Measurements from ENCODE around the gene AP3M1. TPM values are rescaled to one million over a fixed set of nuclear protein-coding genes. Genes with fewer than 3 reads are reported as not detected.

Gene AP3M1
- polyA plus RNA-seq, 1 experiment: 31.7 TPM

- POLR2A ChIA-PET: interaction anchor here (0.6 kb wide), 1 partner anchor 19 kb away, joined by 3 read pairs; no protein-coding TSS in a partner anchor
These were observed 56.4 kb downstream of the AP3M1 start for GRCh38 chr10:74094231-74094630.

GRCh38 chr10:74093530-74094164, 57.0 kb downstream of the AP3M1 start:
- CTCF ChIA-PET: interaction anchor here (0.6 to 1.8 kb wide), 3 partner anchors 13 to 401 kb away, joined by 3 to 10 read pairs (median 3); no protein-coding TSS in a partner anchor
- no peak for TF ChIP-seq CTCF (IDR thresholded peaks at IDR 0.05; ENCODE audit: insufficient read depth, low read depth, low read length)

More at GRCh38 chr10:74094231-74094630, 56.4 kb downstream of the AP3M1 start:
- TF ChIP-seq CTCF (IDR thresholded peaks at IDR 0.05; ENCODE audit: insufficient read depth, low read depth, low read length): no peak
- H3K36me3 ChIP-seq (ENCODE audit: control insufficient read depth, insufficient read depth, low read length): peaks cover 36% of the 10 kb centered on the region
- CTCF ChIA-PET: interaction anchor here (1.4 to 1.8 kb wide), 2 partner anchors 13 to 17 kb away, joined by 3 to 10 read pairs; no protein-coding TSS in a partner anchor
- DNase-seq (ENCODE audit: low read depth): no peak
- H3K4me3 ChIP-seq (ENCODE audit: low read depth, low read length): no peak overlapping the region
- H3K27me3 ChIP-seq (ENCODE audit: control insufficient read depth, insufficient read depth, low read length): no peaks in the 10 kb centered on the region

GRCh38 chr10:74092372-74092771, 58.3 kb downstream of the AP3M1 start:
- DNase-seq (ENCODE audit: low read depth): no peak
- POLR2A ChIA-PET: interaction anchor here (1.0 kb wide), 1 partner anchor 8 kb away, joined by 13 read pairs; no protein-coding TSS in a partner anchor
- CTCF ChIA-PET: interaction anchor here (1.1 kb wide), 1 partner anchor 121 kb away, joined by 3 read pairs; no protein-coding TSS in a partner anchor

More at GRCh38 chr10:74093530-74094164, 57.0 kb downstream of the AP3M1 start:
- no peaks in the 10 kb centered on the region for H3K27me3 ChIP-seq (ENCODE audit: control insufficient read depth, insufficient read depth, low read length)
- H3K36me3 ChIP-seq (ENCODE audit: control insufficient read depth, insufficient read depth, low read length): peaks cover 35% of the 10 kb centered on the region
- DNase-seq (ENCODE audit: low read depth): no peak
- POLR2A ChIA-PET: interaction anchor here (0.6 kb wide), 1 partner anchor 9 kb away, joined by 5 read pairs; no protein-coding TSS in a partner anchor
- no peak overlapping the region for H3K4me3 ChIP-seq (ENCODE audit: low read depth, low read length)

GRCh38 chr10:74088722-74089121, 61.9 kb downstream of the AP3M1 start:
- no peak for DNase-seq (ENCODE audit: low read depth)
- H3K36me3 ChIP-seq (ENCODE audit: control insufficient read depth, insufficient read depth, low read length): peaks cover 17% of the 10 kb centered on the region
- no peak for TF ChIP-seq CTCF (IDR thresholded peaks at IDR 0.05; ENCODE audit: insufficient read depth, low read depth, low read length)
- H3K4me3 ChIP-seq (ENCODE audit: low read depth, low read length): no peak overlapping the region
- POLR2A ChIA-PET: no interaction called here
- CTCF ChIA-PET: interaction anchor here (1.1 to 1.4 kb wide), 3 partner anchors 8 to 19 kb away, joined by 3 to 5 read pairs (median 3); no protein-coding TSS in a partner anchor
- no peaks in the 10 kb centered on the region for H3K27me3 ChIP-seq (ENCODE audit: control insufficient read depth, insufficient read depth, low read length)

More at GRCh38 chr10:74092372-74092771, 58.3 kb downstream of the AP3M1 start:
- no peak overlapping the region for H3K4me3 ChIP-seq (ENCODE audit: low read depth, low read length)
- H3K36me3 ChIP-seq (ENCODE audit: control insufficient read depth, insufficient read depth, low read length): peaks cover 25% of the 10 kb centered on the region
- no peaks in the 10 kb centered on the region for H3K27me3 ChIP-seq (ENCODE audit: control insufficient read depth, insufficient read depth, low read length)
- TF ChIP-seq CTCF (IDR thresholded peaks at IDR 0.05; ENCODE audit: insufficient read depth, low read depth, low read length): no peak

GRCh38 chr10:74086317-74086716, 64.3 kb downstream of the AP3M1 start:
- no peak for DNase-seq (ENCODE audit: low read depth)
- TF ChIP-seq CTCF (IDR thresholded peaks at IDR 0.05; ENCODE audit: insufficient read depth, low read depth, low read length): no peak
- H3K36me3 ChIP-seq (ENCODE audit: control insufficient read depth, insufficient read depth, low read length): peaks cover 14% of the 10 kb centered on the region
- ChIA-PET CTCF (interaction anchor here (1.0 kb wide), 1 partner anchor 200 kb away, joined by 3 read pairs; no protein-coding TSS in a partner anchor), POLR2A (no interaction called here)
- H3K4me3 ChIP-seq (ENCODE audit: low read depth, low read length): no peak overlapping the region
- no peaks in the 10 kb centered on the region for H3K27me3 ChIP-seq (ENCODE audit: control insufficient read depth, insufficient read depth, low read length)

Data from BJ (cell line).